Measurements from ENCODE around the gene CMTM4. TPM values are rescaled to one million over a fixed set of nuclear protein-coding genes. Genes with fewer than 3 reads are reported as not detected.

CMTM4 gene
- total RNA-seq, 4 donors from 2014 or later, result 13.7 to 24.0 (median 15.8) TPM

DNA sequence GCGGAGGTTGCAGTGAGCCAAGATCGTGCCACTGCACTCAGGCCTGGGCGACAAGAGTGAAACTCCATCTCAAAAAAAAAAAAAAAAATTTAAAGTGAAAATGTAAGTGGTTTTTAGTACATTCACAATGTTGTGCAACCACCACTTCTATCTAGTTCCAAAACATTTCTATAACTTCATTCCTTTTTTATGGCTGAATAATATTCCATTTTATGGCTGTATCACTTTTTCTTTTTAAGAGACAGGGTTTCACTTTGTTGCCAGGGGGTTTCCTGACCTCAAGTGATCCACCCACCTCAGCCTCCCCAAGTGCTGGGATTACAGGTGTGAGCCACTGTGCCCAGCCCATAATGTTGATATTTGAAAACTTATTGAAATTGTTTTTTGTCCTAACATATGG lies 103.7 kb downstream of the CMTM4 start:
- WGBS, 2 donors, result 100% methylated on average over 3 of the region's 3 CpGs

DNA sequence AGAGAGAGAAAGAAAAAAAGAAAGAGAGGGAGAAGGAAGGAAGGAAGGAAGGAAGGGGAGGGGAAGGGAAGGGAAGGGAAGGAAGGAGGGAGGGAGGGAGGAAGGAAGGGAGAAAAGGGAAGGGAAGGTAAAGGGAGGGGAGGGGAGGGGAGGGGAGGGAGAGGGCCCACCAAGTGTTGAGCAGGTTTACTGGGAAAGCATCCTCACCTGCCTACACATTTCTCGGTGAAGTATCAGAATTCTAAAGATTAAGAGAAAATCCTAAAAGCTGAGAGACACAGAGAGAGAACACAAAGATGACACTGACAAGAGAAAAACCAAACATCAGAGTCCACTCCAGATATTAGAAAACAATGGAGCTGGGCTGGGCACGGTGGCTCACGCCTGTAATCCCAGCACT lies 104.3 kb downstream of the CMTM4 start:
- intact Hi-C loops (cut with DNase I), result no loop called here
- TF ChIP-seq, protein P1, sequence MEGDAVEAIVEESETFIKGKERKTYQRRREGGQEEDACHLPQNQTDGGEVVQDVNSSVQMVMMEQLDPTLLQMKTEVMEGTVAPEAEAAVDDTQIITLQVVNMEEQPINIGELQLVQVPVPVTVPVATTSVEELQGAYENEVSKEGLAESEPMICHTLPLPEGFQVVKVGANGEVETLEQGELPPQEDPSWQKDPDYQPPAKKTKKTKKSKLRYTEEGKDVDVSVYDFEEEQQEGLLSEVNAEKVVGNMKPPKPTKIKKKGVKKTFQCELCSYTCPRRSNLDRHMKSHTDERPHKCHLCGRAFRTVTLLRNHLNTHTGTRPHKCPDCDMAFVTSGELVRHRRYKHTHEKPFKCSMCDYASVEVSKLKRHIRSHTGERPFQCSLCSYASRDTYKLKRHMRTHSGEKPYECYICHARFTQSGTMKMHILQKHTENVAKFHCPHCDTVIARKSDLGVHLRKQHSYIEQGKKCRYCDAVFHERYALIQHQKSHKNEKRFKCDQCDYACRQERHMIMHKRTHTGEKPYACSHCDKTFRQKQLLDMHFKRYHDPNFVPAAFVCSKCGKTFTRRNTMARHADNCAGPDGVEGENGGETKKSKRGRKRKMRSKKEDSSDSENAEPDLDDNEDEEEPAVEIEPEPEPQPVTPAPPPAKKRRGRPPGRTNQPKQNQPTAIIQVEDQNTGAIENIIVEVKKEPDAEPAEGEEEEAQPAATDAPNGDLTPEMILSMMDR (IDR thresholded peaks at IDR 0.05), result no peak
- no peak for DNase-seq

More for the DNA sequence above, 103.7 kb downstream of the CMTM4 start:
- no peak overlapping the region for H3K4me3 ChIP-seq
- intact Hi-C loops (cut with DNase I), result no loop called here
- no peaks in the 10 kb centered on the region for H3K36me3 ChIP-seq
- H3K9me3 ChIP-seq, result no peaks in the 10 kb centered on the region
- H3K27ac ChIP-seq, result no peak overlapping the region
- TF ChIP-seq, protein P1 (IDR thresholded peaks at IDR 0.05), result no peak
- TF ChIP-seq POLR2A (IDR thresholded peaks at IDR 0.05), result no peak
- no peak for DNase-seq
- peaks cover 0 to 12% (median 3%) of the 10 kb centered on the region in 3 donors for H3K4me1 ChIP-seq
- no peaks in the 10 kb centered on the region for H3K27me3 ChIP-seq

DNA sequence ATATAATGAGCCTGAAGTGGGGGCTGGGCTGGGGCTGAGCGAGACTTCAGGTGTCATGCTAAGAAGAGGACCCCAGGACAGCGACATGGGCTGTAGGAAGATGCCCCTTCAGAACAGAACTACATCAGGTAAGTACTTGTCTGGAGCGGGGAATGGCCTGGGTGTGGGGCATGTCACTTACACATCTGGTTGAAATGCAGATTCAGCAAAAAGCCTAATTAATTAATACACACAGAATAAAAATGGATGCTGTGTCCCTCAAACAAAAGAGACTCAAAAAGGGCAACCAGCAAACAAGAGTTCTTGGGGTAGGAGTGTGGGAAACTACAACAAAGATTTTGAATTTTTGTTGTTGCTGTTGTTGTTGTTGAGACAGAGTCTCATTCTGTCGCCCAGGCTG lies 105.5 kb downstream of the CMTM4 start:
- Histone ChIP-seq H3K36me3 (no peaks in the 10 kb centered on the region), H3K27me3 (no peaks in the 10 kb centered on the region), H3K4me1 (peaks cover 0 to 12% (median 3%) of the 10 kb centered on the region in 3 donors), H3K9me3 (no peaks in the 10 kb centered on the region), H3K27ac (no peak overlapping the region), H3K4me3 (no peak overlapping the region)
- DNase-seq, result no peak
- TF ChIP-seq, protein P1 (IDR thresholded peaks at IDR 0.05), result no peak
- no peak for TF ChIP-seq POLR2A (IDR thresholded peaks at IDR 0.05)
- WGBS, 2 donors, result 85 to 93% methylated on average over 2 to 4 of the region's 4 CpGs
- intact Hi-C loops (cut with DNase I), result no loop called here

More for the DNA sequence above, 104.3 kb downstream of the CMTM4 start:
- H3K4me1 ChIP-seq, result peaks cover 0 to 12% (median 3%) of the 10 kb centered on the region in 3 donors
- no peak overlapping the region for H3K4me3 ChIP-seq
- no peaks in the 10 kb centered on the region for H3K9me3 ChIP-seq
- H3K27ac ChIP-seq, result no peak overlapping the region
- H3K27me3 ChIP-seq, result no peaks in the 10 kb centered on the region
- no peaks in the 10 kb centered on the region for H3K36me3 ChIP-seq
- WGBS, 2 donors, result 86 to 95% methylated on average over 3 of the region's 3 CpGs

DNA sequence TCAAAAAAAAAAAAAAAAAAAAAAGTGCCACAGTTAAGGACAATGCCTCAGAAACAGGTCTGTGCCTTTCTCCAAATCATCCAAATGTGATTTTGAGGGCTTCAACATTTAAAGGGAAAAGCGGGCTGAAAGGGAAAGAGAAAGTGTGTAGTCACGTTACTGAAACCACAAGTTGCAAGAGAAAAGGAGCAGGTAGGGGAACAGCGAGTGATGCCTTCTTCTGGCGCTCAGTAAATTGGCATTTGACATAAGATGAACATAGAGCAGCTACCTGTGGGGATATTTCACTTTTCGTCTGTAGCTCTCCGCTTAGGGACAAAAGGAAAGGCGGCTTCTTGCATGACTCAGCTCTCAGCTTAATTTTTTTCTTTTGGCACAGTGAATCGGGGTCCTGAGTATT lies 106.2 kb downstream of the CMTM4 start:
- H3K36me3 ChIP-seq, result no peaks in the 10 kb centered on the region
- no peak for DNase-seq
- H3K4me1 ChIP-seq, result peaks cover 0 to 12% (median 3%) of the 10 kb centered on the region in 3 donors
- no peaks in the 10 kb centered on the region for H3K27me3 ChIP-seq
- no peak overlapping the region for H3K4me3 ChIP-seq
- TF ChIP-seq, protein P1 (IDR thresholded peaks at IDR 0.05), result no peak
- no peak for TF ChIP-seq POLR2A (IDR thresholded peaks at IDR 0.05)
- H3K27ac ChIP-seq, result no peak overlapping the region
- WGBS, 2 donors, result 30 to 60% methylated on average over 8 of the region's 8 CpGs
- no peaks in the 10 kb centered on the region for H3K9me3 ChIP-seq
- intact Hi-C loops (cut with DNase I), result no loop called here

DNA sequence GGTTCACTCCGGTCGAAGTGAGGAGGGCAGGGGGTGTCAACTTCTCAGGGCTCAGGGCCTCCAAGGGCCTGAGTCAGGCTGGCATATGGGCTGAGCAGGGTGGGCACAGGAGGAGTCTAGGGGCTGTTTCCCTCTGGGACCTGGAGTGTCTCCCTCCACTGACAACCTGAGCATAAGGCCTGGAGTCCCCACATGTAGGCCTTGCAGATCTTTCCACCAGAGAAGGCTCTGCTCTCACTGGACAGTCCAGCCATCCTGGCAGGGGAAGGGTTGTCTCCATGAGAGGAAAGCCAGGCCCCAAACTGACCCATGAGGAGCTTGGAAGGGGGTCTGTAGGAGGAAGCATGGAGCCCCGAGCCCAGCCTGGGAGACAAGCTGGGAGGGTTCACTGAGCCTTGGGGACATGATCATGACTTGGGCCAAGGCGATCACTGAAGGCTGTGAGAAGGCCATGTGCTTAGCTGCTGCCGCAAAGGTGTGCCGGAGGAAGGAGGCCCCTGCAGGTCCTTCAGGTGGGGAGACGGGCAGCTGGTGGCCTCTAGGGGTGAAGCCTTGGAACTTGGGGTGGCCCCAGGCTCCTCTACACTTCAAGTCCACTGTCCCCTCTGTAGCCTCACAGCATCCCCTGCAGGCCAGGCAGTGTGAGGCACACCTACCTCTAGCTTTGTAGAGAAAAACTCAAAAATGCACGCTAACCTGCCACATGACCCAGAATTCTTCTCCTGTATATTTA lies 107.4 kb downstream of the CMTM4 start:
- Histone ChIP-seq H3K27me3 (no peaks in the 10 kb centered on the region), H3K27ac (no peak overlapping the region), H3K9me3 (no peaks in the 10 kb centered on the region), H3K36me3 (no peaks in the 10 kb centered on the region), H3K4me1 (peaks cover 0 to 12% (median 3%) of the 10 kb centered on the region in 3 donors), H3K4me3 (no peak overlapping the region)
- no peak for TF ChIP-seq POLR2A (IDR thresholded peaks at IDR 0.05)
- TF ChIP-seq, protein P1 (IDR thresholded peaks at IDR 0.05), result peak in 5 of 6 experiments; percentile 25 to 70 (median 51)
- intact Hi-C loops (cut with DNase I), result no loop called here
- WGBS, 2 donors, result 50 to 93% methylated on average over 1 to 3 of the region's 8 CpGs
- no peak for DNase-seq

All from esophagus squamous epithelium (tissue), 5 donors.